GM18505 (cell line): Measurements from ENCODE around the gene PNO1.
A peak's percentile ranks its signal among the peaks of the same experiment; 100 is the strongest.
"Not testable (repeated sequence)": the region's sequence is repeated elsewhere in the genome, so short reads cannot be mapped to it uniquely, and the experiment has no call there.

Experiments used
- ATAC-seq: cut with Tn5 transposase; IDR thresholded peaks from one replicate; pipeline ENCODE4 v1.9.1; 2021; ENCODE audit not compliant: unreplicated experiment
- POLR2A ChIP-seq: IDR thresholded peaks from 4 replicates; pipeline ENCODE4 v1.6.1; 2011; ENCODE audit warnings: borderline replicate concordance; ENCODE audit not compliant: insufficient read depth, insufficient read length; ENCODE audit errors: extremely low read depth

Gene PNO1

DNA sequence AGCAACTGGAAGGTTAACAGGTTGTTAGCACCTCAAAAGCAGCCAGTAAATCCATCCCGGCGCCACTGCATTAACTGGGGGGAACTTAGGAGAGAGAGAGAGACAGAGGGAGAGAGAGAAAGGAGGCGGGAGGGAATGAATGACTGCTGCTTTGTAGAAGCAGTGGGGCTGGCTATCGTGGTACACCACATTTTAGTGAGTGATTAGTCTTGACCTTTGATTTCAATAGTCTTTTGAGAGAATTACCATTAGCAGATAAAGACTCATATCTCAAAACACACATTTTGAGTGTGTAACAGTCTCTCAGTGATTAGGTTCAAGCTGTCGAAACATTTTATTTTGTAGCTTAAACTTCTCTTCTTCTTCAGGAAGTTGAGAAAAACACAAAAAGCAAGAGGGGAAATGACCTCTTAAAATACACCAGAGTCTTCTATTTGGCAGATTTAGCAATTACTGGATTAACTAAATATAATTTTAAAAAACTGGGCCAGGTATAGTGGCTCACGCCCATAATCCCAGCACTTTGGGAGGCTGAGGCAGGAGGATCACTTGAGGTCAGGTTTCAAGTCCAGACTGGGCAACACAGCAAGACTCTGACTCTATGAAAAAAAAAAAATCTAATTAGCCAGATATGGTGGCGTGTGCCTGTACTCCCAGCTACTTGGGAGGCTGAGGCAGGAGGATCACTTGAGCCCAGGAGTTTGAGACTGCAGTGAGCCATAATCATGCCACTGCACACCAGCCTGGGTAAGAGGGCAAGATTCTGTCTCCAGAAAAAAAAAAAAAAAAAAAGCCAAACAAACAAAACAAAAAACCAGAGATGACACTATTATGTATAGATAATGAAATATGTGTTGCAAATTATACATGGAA is 22.0 kb upstream of the PNO1 start:
- TF ChIP-seq POLR2A: no peak
- no peak for ATAC-seq

DNA sequence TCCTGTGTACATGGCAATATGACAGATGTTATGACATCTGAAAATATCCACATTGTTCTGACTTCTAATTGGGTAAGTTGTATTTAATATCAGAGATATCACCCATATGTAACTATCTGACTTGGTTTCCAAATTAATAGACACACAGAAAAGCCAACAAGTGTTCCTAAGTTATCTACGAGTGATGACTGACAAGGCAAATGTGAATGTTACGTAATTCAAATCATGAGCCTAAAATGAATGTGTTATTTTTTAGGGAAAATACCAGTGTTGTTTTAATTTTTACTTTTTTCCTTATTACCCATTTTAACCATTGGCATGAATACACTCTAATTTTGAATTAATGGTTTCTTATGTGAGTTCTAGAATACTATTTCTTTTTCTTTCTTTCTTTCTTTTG is 15.8 kb upstream of the PNO1 start:
- TF ChIP-seq POLR2A: no peak
- ATAC-seq: no peak

DNA sequence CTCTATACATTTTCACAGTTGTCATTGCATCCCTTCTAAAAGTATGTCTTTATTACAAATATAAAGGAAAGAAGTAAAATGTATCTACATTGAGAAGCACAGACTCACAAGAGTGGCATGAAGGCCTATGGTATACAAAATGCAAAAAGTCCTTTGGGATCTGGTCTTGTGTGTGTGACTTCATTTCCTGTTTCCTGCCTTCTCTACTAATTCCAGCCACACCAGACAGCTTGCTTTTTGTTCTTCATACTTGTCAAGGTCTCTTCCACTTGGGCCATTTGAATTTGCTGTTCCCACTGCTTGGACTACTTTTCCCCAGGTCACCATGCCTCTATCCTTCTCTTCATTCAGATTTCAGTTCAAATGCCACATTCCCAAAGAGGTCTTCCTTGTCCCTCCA is 6.7 kb upstream of the PNO1 start:
- no peak for TF ChIP-seq POLR2A
- no peak for ATAC-seq

DNA sequence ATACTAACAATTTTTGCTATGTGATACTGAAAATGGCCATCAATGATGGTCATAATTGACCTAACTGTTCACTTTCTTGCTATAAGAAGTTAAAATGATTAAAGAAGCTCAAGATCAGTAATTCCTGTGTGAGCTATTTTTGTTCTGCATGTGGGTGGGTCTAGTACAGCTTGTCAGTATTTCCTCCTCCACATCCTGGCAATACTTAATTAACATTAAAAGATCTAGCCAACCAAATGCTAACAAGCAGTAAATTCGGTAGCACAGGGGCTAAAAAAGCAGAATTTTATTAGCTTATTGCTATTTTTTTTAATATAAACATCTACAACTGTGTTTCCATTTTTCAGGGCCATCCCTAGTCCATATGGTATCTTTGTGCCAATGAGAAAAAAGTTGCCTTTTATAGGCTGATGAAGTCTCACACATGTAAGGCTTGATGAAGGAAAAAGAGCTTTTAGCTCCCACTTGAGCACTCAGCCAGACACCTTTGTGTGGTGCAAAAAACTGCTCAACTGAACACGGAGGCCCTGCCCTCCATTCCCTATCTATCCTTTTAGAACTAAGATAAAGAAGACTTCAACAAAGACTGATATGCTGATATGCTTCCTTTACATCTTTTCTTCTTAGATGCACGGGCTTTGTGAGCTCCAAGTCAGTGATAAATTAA is 4.9 kb upstream of the PNO1 start:
- ATAC-seq: no peak
- TF ChIP-seq POLR2A: no peak

DNA sequence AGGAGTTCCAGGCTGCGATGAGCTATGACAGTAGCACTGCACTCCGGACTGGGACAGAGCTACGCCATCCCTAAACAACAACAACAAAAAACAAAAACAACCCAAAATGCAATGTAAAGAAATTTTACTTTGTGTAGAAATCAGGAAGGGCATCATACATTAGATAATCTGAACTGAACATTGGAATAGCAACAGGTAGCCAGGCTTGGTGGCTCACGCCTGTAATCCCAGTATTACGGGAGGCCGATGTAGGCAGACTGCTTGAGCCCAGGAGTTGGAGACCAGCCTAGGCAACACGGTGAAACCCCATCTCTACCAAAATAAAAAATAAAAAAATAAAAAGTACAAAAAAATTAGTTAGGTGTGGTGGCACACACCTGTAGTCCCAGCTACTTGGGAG is 2.1 kb upstream of the PNO1 start:
- no peak for ATAC-seq
- no peak for TF ChIP-seq POLR2A

DNA sequence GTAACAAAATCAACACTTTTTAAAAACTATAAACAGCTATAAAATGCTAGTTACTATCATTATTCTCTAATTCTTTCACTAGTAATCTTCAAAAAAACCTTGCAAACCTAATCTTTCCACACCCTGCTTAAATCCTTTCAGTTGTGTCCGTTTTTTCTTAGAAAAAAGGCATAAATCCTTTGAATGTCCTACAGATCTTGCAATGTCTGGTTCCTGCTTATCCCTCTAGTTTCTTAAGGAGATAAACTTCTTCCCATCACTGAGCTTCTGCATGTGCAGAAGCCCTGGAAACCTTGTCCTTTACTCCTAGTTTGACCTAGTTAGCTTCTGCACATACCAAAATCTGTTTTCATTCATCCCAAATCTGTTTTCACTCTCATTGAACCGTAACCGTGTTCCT is 1.3 kb upstream of the PNO1 start:
- ATAC-seq: no peak
- TF ChIP-seq POLR2A: no peak

DNA sequence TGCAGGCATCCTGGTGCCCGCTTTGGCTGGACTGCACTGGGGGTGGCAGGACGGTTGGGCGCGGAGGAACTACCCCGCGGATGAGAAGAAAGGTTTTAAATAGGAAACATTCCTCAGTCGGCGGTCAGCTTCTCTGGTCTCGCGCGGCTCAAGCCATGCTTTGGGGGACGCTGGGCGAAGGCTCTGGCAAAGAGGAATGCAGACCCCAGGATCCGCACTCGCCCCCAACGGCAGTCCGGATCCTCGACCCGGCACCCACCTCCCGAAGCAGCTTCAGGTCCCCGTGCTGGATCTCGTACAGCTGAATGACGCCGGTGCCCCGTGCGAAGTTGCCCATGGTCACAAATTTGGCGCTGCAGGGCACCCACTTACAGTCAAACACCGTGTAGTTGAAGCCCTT is 686 bp upstream of the PNO1 start:
- ATAC-seq: peak; percentile 36
- TF ChIP-seq POLR2A: no peak

- ATAC-seq: no peak
- TF ChIP-seq POLR2A: no peak
These were observed 403 bp downstream of the PNO1 start for GRCh38 chr2:68158134-68158447.

- no peak for TF ChIP-seq POLR2A
- ATAC-seq: no peak
These were observed 6.0 kb downstream of the PNO1 start for GRCh38 chr2:68163641-68164040.

DNA sequence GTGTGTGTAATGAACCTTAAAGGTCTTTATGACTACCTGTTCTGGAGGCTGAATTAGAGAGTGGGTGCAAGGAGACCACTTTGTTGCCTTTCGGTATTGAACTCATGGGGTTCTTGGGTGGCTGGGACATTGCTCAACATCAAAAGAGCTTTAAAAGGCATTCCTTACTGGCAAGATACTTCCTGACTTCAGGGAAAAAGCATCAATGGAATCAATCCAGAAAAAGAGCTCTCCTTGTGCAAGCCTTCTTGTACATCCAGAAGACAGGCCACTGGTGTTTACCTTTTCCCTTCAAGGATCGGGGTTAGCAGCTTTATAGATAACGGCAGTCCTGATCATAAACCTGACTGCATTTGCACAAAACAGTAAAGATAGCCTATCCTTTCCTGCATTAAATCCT is 9.5 kb downstream of the PNO1 start:
- ATAC-seq: no peak
- no peak for TF ChIP-seq POLR2A

DNA sequence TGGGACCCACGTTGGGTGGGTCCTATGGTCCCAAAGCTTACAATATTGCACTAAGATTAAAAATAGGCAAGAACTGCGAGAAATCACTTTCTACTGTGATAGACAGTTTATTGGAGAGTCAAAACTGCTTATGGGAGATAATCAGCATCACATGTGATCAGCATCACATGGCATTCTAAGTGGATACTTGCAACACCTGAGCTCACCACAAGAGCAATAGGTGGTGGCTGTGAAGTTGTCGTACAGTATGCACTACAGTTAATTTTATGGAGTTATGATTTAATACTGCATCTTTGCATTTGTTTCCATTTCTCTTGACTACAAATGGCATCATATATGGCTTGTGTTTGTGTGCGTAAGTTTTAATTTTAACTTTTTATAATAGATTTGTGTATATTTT is 11.6 kb downstream of the PNO1 start:
- TF ChIP-seq POLR2A: no peak
- no peak for ATAC-seq

GRCh38 chr2:68171146-68171545 is 13.5 kb downstream of the PNO1 start:
- ATAC-seq: no peak
- TF ChIP-seq POLR2A: no peak

DNA sequence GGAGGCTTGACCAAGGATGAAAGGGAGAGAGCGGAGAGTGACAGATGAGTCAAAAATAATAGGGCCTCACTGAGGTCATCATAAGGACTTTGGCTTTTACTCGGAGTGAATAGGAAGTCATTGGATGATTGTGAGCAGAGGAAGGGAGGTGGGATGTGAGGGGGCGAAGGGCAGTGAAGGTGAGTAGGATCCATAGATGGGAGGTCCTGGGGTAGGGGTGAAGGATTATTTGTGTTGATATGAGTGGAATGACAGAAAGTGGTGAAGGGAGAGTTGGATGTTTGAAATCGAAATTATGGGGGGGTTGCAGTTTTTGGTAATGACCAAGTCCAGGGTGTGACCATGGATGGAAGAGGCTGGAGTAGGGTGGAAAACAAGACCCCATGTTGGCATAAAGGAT is 14.0 kb downstream of the PNO1 start:
- ATAC-seq: no peak
- TF ChIP-seq POLR2A: no peak

GRCh38 chr2:68172521-68172920 is 14.8 kb downstream of the PNO1 start:
- ATAC-seq: no peak
- no peak for TF ChIP-seq POLR2A

- ATAC-seq: no peak
- TF ChIP-seq POLR2A: no peak
These were observed 15.5 kb downstream of the PNO1 start for GRCh38 chr2:68172990-68173700.

- not testable (repeated sequence) for ATAC-seq
These were observed 17.5 kb downstream of the PNO1 start for GRCh38 chr2:68175210-68175609.
